ENCODE data around the gene MTHFD1L.

GRCh38 chr6:151009576-151009975 lies 144.1 kb downstream of the MTHFD1L start:
- TF ChIP-seq SUZ12 (IDR thresholded peaks at IDR 0.05; ENCODE audit: extremely low read depth, insufficient read depth, insufficient read length), result no peak
- no peak for TF ChIP-seq ZNF274 (IDR thresholded peaks at IDR 0.05; ENCODE audit: low read depth, low read length)
- no peak for TF ChIP-seq YY1 (IDR thresholded peaks at IDR 0.05; ENCODE audit: insufficient read depth, insufficient read length)

All from NT2/D1 (cell line).